Thymus (tissue), 11 donors: ENCODE results near the gene PLS1. TPM values are rescaled to one million over a fixed set of nuclear protein-coding genes. Genes with fewer than 3 reads are reported as not detected.
"Not testable (repeated sequence)": the region's sequence is repeated elsewhere in the genome, so short reads cannot be mapped to it uniquely, and the experiment has no call there.

Experiments
- DNase-seq, 9 donors: peaks; one replicate each; pipeline ENCODE4 v3.0.0-alpha.2; 2013; ENCODE audit warnings: low spot score in 9 of 9, low read depth in 6 of 9, missing footprints in 1 of 9
- H3K27ac ChIP-seq, 2 donors: one replicate each; pipeline ENCODE4 v1.5.1; 2013; ENCODE audit warnings: control low read depth in 1 of 2, low read depth in 1 of 2, low read length in 1 of 2, mild to moderate bottlenecking in 1 of 2, moderate library complexity in 1 of 2
- H3K27me3 ChIP-seq, 2 donors: one replicate each; pipeline ENCODE4 v1.5.1; 2013; ENCODE audit warnings: low read length in 1 of 2; ENCODE audit not compliant: control insufficient read depth in 2 of 2, insufficient read depth in 1 of 2
- H3K36me3 ChIP-seq, 2 donors: one replicate each; pipeline ENCODE4 v1.5.1; 2013; ENCODE audit warnings: low read length in 1 of 2, mild to moderate bottlenecking in 1 of 2, moderate library complexity in 1 of 2; ENCODE audit not compliant: control insufficient read depth in 2 of 2, insufficient read depth in 2 of 2
- H3K4me1 ChIP-seq, 2 donors: one replicate each; pipeline ENCODE4 v1.5.1; 2013; ENCODE audit warnings: low read length in 2 of 2; ENCODE audit not compliant: control insufficient read depth in 2 of 2, insufficient read depth in 2 of 2
- H3K4me3 ChIP-seq, 2 donors: one replicate each; pipeline ENCODE4 v1.5.1; 2013; ENCODE audit warnings: low read length in 2 of 2, control low read depth in 1 of 2, mild to moderate bottlenecking in 1 of 2
- H3K9me3 ChIP-seq, 2 donors: one replicate each; pipeline ENCODE4 v1.5.1; 2013; ENCODE audit warnings: low read length in 1 of 2, mild to moderate bottlenecking in 1 of 2; ENCODE audit not compliant: control insufficient read depth in 2 of 2, insufficient read depth in 1 of 2
- WGBS: extraction: QIAGEN DNeasy Blood & Tissue Kit; methylation state at CpG from one replicate; pipeline ENCODE4 v1.1.7; 2013; 5-methylcytosine and 5-hydroxymethylcytosine counted together
- polyA plus RNA-seq: library from polyadenylated mRNA; stranded (reverse); fragments of 200-250 nt; gene quantifications from one replicate; pipeline ENCODE4 v1.2.3, GENCODE V29; 2013
- total RNA-seq: library from RNA; stranded (reverse); fragments of 120-200 nt; gene quantifications from one replicate; pipeline ENCODE4 v1.2.4, GENCODE V29; 2013
- donor health status: healthy.

PLS1 gene
- total and polyA plus RNA-seq, 2 donors: 2.0 to 9.2 TPM

DNA sequence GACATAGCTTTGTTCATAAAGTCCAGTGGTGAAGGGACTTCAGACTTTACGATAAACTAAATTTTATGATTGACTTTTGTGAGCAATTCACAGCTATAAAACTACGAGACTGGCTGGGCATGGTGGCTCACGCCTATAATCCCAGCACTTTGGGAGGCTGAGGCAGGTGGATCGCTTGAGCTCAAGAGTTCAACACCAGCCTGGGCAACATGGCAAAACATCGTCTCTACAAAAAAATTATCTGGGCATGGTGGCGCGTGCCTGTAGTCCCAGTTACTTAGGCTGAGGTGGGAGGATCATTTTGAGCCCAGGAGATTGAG, 7.2 kb downstream of the PLS1 start:
- H3K4me3 ChIP-seq, DNase-seq, H3K36me3 ChIP-seq, H3K27ac ChIP-seq, H3K4me1 ChIP-seq, H3K9me3 ChIP-seq, H3K27me3 ChIP-seq: not testable (repeated sequence)
- WGBS: 90% methylated on average over 7 of the region's 7 CpGs

DNA sequence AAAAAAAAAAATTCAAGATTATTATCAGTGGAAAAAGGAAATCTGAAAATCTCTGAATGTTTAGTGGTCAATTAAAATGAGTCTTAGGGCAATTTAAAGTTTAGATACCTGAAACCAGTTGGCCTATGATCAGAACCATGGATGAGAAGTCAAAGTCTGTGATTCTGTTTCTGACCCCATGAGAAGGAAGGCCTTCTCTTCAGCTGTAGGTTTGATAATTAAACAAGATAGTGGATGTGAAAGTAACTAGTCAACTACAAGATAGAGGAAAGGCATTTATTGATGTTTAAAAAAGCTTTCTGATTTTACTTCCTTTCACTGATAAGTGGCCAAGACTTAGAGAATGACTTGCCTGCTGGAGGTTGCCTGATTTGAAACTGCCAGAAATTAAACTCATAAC, 8.7 kb downstream of the PLS1 start:
- H3K27me3 ChIP-seq: no peaks in the 10 kb centered on the region
- no peak overlapping the region for H3K4me3 ChIP-seq
- peaks cover 0 to 4% of the 10 kb centered on the region in 2 donors for H3K4me1 ChIP-seq
- no peak overlapping the region for H3K27ac ChIP-seq
- DNase-seq: no peak
- no peaks in the 10 kb centered on the region for H3K36me3 ChIP-seq
- no peaks in the 10 kb centered on the region for H3K9me3 ChIP-seq

DNA sequence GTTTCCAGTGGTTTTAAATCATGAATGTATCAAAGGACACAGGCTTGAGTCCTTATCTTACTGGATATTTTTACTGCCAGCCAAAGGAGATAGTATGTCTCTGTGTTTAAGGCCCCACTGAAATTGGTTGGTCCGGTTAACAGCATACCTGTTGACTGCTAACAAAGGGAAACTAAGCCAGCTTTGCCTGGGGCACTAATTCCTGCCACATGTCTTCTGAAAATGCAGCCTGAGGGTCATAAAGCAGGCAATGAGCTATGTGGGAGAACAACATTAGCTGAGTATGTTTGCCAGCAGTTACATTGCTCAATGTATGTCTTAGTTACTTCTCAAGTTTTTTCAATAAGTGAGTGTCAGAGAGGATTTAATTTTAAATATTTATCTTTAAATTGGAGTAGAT, 12.4 kb downstream of the PLS1 start:
- DNase-seq: no peak
- whole genome bisulfite sequencing: 100% methylated on average over 1 of the region's 1 CpG
- Histone ChIP-seq H3K36me3 (no peaks in the 10 kb centered on the region), H3K4me3 (no peak overlapping the region), H3K9me3 (no peaks in the 10 kb centered on the region), H3K4me1 (peaks cover 0 to under 1% of the 10 kb centered on the region in 2 donors), H3K27me3 (no peaks in the 10 kb centered on the region), H3K27ac (no peak overlapping the region)

DNA sequence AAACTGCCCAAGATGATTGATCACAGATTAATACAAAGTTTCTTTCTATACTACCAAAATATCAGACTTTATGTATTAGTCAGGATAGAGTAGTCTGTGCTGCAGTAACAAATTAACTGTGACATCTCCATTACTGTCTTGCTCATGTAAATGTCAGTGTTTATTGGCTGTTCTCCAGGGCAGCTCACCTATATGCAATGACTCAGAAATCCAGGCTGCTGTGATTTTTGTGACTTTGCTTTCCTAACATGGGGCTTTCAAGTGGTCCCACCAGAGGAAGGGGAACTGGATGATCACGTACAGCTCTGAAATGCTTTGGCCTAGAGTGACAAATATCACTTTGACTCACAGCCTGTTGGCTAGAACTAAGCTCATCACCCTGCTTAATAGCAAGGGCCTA, 12.9 kb downstream of the PLS1 start:
- WGBS: 94% methylated on average over 1 of the region's 1 CpG
- Histone ChIP-seq H3K4me1 (no peaks in the 10 kb centered on the region), H3K4me3 (no peak overlapping the region), H3K27me3 (no peaks in the 10 kb centered on the region), H3K27ac (no peak overlapping the region), H3K36me3 (no peaks in the 10 kb centered on the region), H3K9me3 (no peaks in the 10 kb centered on the region)
- no peak for DNase-seq

DNA sequence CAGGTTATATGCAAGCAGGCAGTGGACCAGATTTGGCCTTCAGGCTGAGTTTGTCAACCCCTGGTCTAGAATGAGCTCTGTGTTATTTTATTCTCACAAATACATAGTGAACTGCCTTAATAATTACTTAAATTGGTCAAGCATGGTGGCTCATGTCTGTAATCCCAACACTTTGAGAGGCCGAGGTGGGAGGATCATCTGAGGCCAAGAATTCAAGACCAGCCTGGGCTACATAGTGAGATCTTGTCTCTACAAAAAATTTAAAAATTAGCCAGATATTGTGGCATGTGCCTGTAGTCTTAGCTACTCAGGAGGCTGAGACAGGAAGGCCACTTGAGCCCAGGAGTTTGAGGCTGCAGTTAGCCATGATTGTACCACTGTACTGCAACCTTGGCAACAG, 15.0 kb downstream of the PLS1 start:
- H3K4me1 ChIP-seq: no peaks in the 10 kb centered on the region
- no peaks in the 10 kb centered on the region for H3K27me3 ChIP-seq
- no peaks in the 10 kb centered on the region for H3K36me3 ChIP-seq
- no peak overlapping the region for H3K27ac ChIP-seq
- DNase-seq: no peak
- no peak overlapping the region for H3K4me3 ChIP-seq
- WGBS: 97% methylated on average over 1 of the region's 1 CpG
- H3K9me3 ChIP-seq: no peaks in the 10 kb centered on the region

DNA sequence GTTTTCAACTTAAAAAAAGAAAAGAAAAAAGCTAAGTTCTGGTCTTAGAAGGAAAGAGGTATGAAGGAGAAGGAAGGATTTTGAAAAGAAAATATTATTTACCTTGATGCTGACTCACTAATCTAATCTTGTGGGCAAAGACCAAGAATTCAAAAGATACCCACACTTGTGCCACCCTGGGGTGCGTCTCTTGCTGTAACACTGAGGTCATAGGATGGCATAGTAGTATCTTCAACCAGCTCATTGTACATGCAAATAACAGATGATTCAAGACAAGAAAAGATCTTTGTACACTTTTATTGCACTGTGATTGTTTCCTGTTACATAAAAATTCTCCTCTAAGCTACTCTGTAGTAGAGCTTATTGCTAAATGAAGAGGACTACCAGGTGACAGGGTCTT, 17.3 kb downstream of the PLS1 start:
- no peak for DNase-seq
- Histone ChIP-seq H3K4me1 (no peaks in the 10 kb centered on the region), H3K9me3 (no peaks in the 10 kb centered on the region), H3K27ac (no peak overlapping the region), H3K4me3 (no peak overlapping the region), H3K36me3 (no peaks in the 10 kb centered on the region), H3K27me3 (no peaks in the 10 kb centered on the region)
- 99% methylated on average over 1 of the region's 1 CpG for WGBS

DNA sequence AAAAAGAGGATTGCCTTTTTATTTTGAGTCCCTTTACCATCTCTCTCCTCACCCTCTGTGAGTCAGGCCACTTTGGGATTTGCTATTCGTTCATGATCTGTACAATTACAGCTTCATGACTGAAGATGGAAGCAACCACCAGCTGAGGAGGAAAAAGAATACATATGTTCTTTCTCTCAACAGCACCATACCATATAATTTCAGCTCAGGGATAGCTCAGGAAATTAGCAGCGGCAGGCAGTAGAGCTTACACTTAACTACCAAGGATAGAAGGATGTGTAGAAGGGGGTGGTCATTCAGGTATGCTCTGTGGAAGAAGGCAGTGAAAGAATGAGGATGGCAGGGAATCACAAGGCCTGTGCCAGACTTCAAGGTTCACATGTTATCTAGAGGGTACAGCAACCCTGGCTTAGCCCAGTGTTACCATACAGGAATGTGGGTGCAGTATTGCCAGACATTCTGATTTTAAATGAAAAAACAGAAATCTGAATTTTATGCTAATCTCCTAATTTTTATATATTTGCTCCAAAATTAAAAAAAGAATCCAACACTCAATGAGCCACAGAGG, 17.9 kb downstream of the PLS1 start:
- WGBS: over 99% methylated on average over 2 of the region's 2 CpGs
- Histone ChIP-seq H3K27ac (no peak overlapping the region), H3K9me3 (no peaks in the 10 kb centered on the region), H3K36me3 (no peaks in the 10 kb centered on the region), H3K27me3 (no peaks in the 10 kb centered on the region), H3K4me3 (no peak overlapping the region), H3K4me1 (no peaks in the 10 kb centered on the region)
- DNase-seq: no peak

DNA sequence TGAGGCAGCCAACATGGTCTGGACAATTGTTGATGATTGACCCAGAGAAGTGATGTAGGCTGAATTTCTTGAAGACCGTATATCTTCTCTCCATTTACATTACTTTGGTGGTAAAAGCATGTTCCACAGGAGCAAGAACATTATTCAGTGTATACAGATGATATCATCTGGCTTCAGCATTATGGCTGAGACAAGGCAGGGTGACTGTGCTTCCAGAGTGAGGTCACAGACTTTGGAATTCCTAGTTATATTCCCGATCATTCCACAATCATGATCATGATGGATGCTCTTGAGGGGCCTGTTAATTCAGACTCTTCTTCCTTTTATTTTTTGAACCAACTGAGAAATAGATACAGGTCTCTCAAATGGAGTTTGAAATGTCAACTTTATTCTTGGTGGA, 19.0 kb downstream of the PLS1 start:
- Histone ChIP-seq H3K4me3 (no peak overlapping the region), H3K9me3 (no peaks in the 10 kb centered on the region), H3K27ac (no peak overlapping the region), H3K36me3 (no peaks in the 10 kb centered on the region), H3K27me3 (no peaks in the 10 kb centered on the region), H3K4me1 (no peaks in the 10 kb centered on the region)
- 93% methylated on average over 2 of the region's 2 CpGs for WGBS
- no peak for DNase-seq

DNA sequence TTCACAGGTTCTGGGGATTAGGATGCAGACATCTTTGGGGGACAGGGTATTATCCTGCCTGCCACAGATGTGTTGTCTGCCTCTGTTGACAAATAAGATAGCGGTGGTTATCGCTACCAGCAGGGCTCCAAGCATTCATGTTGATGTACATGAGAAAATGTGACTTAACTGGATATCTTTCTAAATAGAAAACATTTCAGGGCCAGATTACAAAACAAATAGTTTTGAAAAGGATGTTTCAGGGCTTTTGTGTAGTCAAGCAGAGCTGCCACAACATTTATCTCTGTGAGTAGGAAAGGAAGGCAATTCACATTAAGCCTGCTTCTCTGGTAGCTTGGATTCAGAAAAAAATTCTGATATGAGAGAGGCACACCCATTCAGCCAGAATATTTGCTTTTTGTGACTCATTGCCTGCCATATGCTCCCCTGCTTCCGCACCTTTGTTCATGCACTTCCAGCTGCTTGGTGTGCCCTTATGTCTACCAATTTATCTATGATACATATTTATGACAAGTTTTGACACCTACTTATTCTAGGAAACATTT, 22.8 kb downstream of the PLS1 start:
- Histone ChIP-seq H3K36me3 (no peaks in the 10 kb centered on the region), H3K9me3 (no peaks in the 10 kb centered on the region), H3K27me3 (no peaks in the 10 kb centered on the region), H3K27ac (no peak overlapping the region), H3K4me1 (no peaks in the 10 kb centered on the region), H3K4me3 (no peak overlapping the region)
- no peak for DNase-seq
- 99% methylated on average over 3 of the region's 3 CpGs for WGBS

DNA sequence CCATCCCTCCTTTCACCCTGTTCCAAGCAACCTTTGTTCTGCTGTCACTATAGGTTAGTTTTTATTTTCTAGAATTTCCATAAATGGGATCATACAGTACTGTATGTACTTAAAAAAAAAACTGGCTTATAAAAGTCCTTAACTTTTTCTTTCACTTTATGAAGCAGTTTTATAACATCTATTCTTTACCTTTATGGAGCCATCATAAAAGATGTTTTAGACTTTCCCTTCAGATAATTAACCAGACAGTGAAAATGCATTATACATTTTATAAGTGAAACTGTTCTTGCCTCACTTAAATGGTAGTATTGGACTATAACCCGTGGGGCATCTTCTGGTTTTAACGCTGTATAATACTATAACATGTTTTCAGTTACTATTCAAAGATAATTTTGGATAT, 26.2 kb downstream of the PLS1 start:
- Histone ChIP-seq H3K4me3 (no peak overlapping the region), H3K27me3 (no peaks in the 10 kb centered on the region), H3K36me3 (no peaks in the 10 kb centered on the region), H3K27ac (no peak overlapping the region), H3K9me3 (no peaks in the 10 kb centered on the region), H3K4me1 (no peaks in the 10 kb centered on the region)
- 95% methylated on average over 2 of the region's 2 CpGs for WGBS
- no peak for DNase-seq
